ENCODE data around the gene SYP.
"Not testable (repeated sequence)": the region's sequence is repeated elsewhere in the genome, so short reads cannot be mapped to it uniquely, and the experiment has no call there.

Gene SYP

GRCh38 chrX:49188468-49189076 lies 11.4 kb downstream of the SYP start:
- DNase-seq: no peak

GRCh38 chrX:49187526-49187925 lies 12.5 kb downstream of the SYP start:
- no peak for DNase-seq

DNA sequence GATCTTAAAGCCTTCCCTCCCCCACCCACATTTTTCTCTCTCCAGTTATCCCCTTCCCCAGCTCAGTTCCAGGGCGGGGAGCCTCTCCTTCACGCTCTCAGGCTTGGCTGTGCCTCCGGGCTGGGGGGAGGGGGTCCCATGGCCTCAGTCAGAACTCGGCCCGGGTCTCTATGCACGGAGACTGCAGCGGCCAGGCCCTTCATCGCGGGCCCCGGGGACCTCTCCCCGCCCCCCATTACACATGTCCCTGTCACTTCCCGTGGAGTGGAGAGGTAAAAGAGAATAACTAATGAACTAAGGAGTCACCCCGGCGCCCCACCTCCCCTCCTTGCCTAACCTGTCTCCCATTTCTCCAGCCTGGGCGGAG lies 13.0 kb downstream of the SYP start:
- no peak for DNase-seq

DNA sequence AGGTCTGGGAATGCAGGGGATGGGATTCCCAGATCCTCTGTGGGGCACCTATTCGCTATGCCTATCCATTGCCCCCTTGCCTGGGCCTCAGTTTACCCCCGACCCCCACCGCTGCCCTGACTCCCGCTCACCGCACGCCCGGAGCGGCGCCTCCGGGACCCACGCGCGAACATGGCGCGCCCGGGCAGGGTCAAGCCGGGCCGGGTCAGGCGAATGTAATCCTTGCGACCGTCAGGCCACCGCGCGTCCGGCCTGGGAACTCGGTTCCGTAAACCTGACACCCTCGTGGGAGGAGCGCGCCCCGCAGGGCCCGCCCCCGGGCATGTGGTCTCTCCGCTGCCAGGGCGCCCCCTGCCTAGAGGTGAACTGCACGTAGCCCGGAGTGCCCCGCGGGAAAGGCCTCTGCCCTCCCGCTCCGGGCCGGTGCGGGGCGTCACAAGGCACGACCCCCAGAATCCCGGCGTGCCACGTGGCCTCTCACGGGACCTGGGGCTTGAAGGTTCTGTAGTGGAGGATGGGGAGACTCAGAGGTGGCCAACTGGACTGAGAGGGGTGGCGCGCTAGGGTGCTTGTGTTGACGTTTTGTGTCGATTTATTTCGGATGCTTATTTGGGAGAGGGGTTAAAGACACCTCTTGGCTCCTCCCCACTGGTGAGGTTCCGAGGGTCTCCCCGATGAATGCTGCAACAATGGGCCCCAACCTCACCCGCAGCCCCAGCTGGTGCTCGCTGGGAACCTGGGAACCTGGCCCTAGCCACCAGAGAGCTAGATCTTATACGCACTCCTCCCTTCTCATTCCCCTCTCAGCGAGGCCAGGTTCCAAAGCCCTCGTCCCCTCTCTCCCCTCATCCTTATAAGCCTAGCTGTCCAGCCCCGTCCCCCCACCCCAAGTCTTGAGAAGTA lies 13.6 kb downstream of the SYP start, which contains the start of gene PRICKLE3:
Gene PRICKLE3, minus strand, starts transcription at position 249 of the 903 bp plus-strand sequence. Its CDS starts 76 bp downstream, at position 173.
- no peak for DNase-seq

DNA sequence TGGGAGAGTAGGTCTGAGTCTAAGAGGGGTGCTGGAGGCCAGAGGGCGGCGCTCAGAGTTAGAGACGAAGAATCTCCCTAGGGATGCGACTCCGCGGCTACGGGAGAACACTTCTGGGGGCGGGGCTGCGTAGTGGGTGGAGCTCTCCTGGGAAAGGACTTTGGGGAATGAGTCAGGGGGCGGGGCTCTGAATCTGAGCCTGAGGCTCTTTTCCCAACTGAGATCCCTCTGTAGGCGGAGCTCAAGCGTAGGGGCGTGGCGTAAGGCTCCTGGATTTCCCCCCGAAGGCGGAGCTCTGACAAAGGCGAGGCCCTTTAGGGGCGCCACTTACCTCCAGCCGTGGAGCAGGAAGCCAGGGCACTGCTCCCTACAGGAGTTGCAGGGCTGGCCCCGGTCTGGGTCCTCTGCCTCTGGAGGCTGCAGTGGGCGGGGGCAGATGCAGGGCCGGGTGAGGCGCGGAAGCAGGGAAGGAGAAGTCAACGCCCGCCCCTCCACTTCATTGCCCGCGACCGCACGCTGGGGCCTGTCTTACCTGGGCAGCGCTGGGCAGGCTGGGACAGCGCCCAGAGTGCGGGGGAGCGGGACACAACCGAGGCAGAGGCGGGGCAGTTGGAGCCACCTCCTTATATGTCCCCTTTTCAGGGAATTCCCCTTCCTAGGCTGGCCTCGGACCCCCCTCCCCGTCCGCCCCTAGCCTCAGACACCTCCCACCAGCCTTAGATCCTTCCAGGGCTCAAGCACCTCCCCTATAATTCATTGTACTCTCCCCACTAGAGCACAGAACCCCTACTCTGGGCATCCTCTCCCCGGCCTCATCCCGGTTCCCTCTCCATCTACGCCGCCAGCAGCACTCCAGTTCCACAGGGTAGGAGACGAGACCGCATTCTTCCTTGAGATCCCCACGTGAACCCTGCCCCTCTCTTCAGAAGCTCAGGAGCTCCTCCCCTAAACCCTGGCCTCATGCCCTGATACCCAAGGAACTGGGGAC lies 15.4 kb downstream of the SYP start:
- peak; percentile 84 for DNase-seq

DNA sequence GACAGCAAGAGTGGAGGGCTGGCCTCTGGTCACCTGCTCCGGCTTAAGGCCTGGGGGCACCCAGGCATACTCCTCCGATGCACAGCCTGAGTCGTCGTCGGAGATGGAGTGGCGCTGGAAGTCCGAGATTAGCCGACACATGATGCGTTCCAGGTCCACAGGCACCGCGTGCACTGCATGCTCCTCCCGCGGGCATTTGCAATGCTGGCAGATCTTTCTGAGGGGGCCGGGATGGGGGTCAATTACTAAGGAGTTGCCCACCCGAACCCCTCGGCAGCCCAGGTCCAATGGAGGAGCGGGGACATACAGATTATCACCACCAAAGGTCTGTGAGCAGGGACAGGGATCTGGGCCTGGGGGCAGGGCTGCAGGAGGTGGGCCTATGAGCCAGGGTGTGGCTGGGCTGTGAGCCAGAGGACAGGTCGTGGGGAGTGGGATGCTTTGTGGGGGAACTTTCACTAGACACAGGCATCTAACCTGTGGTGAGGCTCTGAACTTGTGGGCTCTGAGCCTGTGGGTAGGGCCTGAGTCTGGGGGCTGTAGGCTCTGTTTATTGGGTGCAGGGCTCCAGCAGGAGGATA lies 16.2 kb downstream of the SYP start:
- DNase-seq: no peak

DNA sequence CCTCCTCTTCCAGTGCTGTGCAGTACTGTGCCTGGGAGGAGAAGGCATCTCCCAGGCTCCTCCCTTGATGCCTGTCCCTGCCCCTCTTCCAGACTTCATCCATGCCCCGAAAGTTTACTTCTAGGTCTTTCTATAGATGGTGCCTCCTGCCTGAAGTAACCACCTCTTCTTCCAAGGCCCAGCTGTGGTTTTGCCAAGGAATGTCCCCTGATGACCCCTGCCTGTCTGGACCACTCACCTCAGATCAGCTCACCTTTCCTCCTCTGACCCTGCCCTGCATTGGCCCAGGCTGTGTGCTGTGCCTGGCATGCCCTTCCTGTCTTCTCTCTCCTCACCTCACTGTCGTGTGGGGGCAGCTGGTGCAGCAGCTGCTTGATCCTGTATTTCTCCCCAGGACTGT lies 20.6 kb downstream of the SYP start:
- DNase-seq: no peak

DNA sequence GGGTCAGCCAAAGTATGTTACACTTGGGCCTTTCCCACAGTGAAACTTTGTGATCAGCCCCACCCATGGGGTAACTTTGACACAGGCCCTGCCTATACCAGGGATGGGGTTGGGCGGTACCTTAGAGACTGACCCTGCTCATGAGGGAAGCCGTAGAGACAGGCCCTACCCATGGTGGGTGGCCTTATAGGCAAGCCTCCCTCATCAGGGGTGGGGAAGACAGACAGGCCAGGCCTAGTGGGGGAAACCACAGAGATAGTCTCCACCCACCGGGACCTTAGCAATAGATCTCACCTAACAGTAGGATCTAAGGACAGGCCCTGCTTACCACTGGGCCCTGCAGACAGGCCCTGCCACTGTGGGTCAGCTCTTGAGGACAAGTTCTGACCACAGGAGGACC lies 21.5 kb downstream of the SYP start:
- no peak for DNase-seq

DNA sequence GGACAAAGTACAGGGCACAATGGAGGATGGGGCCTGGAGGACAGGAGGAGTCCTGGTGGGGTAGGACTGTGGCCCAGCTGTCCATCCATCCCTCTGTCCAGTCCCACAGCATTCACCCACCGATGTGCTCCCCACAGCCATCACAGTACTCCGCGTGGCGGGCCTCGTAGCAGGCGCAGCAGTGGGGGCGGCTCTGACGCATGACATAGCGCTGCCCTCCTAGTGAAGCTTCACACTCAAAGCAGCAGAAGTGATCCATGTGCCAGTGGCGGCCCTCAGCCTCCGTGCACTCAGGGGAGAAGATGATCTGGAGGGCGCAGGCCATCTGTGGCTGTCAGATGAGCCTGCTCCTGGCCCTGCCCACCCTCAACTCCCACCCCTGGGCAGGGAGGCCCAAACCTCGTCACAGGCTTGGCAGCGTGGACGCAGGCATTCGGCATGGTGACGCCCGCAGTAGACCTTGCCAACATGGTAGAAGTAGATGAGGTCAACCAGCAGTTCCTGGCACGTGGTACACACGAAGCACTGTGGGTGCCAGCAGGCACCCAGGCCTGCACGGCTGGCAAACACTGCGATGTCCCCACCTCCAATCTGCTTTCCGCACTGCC lies 22.0 kb downstream of the SYP start:
- DNase-seq: no peak

- DNase-seq: no peak
Measured at GRCh38 chrX:49177338-49177833, 22.6 kb downstream of the SYP start.

DNA sequence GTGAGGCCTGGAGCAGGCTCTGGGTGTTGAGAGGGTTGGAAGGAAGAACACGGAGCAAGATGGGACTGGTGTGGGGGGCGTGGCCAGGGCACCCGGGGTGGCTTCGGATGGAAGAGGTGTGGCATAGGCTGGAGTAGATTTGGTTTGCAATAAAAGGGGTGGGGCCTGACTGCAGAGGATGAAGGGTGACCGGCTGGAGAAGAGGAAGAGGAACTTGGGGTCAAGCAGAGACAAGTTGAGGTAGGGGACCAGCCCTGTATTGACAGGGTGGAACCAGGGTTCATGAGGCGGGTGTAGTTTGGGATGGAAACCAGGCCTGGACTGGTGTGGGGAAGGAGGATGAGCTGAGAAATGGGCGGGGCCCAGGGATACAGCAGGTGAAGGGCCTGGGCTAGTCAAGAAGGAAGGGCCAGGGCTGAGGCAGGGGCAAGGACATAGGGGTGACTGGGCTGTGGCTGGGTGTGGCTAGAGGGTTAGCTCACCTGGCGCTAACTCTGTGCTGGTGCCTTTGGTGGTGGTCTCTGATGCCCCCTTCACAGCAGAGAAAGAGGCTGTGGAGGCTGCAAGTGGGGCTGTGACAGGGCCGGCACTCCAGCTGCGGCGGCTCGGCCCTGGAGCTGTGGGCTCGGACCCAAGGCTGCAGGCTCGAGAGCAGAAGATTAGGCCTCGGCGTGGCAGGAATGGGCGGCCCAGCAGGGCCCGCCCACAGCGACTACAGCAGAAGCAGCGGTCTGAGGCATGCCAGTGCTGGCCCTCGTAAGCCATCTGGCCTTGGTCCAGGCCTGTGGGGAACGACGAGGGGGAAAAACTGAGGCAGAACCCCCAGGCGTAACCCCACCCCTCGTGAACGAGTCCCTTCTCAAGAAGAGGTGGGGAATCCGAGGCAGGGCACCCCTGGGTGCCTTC lies 23.3 kb downstream of the SYP start:
- DNase-seq: no peak

DNA sequence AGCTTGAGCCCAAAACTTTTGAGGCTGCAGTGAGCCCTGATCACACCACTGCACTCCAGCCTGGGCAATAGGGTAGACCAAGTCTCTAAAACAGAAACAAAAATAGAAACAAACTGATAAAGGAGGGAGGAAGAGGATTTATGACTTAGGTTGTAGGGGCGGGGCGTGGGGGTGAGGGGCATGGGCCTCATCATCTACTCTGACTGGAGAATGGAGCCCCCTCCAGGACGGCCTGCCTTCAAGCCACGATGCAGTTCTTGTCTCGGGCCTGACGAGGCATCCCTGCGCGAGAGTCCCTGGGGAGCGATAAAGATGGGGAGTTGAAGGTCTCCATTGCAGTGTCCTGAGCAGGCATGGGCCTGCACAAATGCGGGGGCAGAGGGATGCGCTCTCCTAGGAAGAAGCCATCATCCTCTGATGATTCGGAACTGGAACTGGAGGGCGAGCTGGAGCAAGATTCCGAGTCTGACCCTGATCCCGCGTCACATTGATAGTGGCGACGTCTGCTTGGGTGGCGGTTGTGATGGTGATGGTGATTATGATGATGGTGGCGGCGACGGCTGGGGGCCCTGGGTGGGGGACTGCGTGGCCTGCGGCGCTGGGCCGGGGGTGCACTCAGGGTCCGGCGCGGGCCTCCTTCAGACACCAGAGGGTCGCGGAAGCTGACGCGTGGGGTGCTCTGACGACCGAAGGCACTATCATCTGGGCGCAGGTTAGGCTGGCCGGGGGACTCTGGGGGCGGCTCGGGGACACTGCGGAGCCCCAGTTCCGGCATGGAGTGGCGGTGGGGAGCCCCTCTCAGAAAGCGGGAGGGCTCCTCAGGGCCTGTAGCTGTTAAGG lies 24.3 kb downstream of the SYP start:
- no peak for DNase-seq

- DNase-seq: no peak
Measured at GRCh38 chrX:49174723-49175122, 25.3 kb downstream of the SYP start.

- DNase-seq: not testable (repeated sequence)
Measured at GRCh38 chrX:49173544-49173943, 26.4 kb downstream of the SYP start.

- DNase-seq: no peak
Measured at GRCh38 chrX:49172280-49172780, 27.7 kb downstream of the SYP start.

DNA sequence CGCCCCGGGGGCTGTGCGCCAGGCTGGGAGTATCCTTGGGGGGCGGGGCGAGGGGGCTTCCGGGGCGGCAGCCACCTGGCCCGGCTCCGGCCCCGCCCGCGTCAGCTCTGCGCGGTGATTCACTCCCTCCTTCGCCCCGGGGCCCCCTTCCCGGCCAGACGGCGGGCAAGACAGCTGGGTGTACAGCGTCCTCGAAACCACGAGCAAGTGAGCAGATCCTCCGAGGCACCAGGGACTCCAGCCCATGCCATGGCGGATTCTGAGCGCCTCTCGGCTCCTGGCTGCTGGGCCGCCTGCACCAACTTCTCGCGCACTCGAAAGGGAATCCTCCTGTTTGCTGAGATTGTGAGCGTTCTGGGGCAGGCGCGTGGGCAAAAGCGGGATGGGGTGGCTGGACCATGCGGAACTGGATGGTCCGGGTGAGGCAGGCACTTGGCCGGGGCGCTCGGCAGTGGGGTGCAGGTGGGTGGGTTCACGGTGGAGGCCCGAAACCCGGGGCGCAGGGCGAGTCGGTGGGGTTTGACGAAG lies 28.2 kb downstream of the SYP start, which contains the start of gene PLP2:
Gene PLP2, plus strand, starts transcription at position 147 of the 528 bp plus-strand sequence. Its CDS starts 103 bp downstream, at position 250.
- DNase-seq: no peak

DNA sequence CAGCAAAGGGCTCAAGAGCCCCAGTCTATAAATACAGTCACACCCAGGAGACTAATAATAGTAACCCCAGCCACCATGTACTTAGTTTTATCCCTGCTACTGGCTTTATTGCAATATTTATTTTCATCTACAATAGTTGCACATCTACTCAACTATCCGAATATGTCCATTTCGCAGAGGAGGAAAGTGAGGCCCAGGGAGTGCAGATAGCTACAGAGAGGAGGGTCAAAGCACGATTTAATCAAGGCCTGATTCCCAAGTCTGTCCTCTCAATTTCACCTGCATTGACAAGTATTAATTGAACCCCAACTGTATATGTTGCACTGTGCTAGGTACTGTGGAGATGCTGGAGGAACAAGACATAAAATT lies 32.3 kb downstream of the SYP start:
- no peak for DNase-seq

DNA sequence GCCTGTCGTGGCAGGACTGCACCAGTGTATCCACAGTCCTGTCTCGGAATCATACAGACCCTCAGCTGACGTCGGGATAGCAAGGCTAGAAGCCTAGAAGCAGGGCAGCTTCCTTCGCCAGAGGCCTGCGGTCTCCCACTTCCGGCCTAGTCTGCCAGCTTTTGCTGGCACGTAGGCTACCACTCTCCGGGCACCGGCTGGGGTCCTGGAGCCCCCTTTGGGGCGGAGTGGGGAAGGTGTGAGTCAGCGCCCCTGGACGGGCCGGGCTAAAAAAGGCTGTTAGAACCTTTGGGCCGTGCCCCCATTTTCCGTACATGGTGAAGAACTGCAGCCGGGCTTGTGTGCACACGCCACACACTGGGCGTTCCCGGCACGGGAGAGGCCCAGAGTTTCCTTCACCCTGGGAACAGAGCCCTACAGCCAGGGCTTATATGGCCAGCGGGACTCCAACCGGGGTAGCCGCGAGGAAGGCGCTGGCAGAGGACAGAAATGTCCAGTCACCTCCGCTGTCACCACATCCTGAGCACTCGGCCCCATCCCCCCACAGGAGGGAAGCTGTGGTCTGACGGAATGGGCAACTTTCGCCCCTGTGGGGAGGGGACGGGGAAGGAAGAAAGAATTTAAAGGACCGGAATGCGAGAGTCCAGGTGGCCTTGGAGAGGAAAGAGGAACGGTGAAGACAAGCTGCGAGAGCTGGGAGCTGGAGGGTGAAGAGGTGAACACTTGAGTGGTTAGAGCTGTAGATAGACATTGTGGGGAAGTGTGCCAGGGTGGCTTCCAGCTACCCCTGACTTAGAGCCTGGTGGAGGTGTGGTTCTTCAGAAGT lies 32.9 kb downstream of the SYP start:
- DNase-seq: no peak
